Smooth muscle cell (in vitro differentiated cells): ENCODE data around the gene MPPED1. TPM values are rescaled to one million over a fixed set of nuclear protein-coding genes. Genes with fewer than 3 reads are reported as not detected.

Experiments used
- DNase-seq: peaks from one replicate; lab custom pipeline; 2025; ENCODE audit not compliant: unreplicated experiment; lab: John Stamatoyannopoulos, UW
- H2AFZ ChIP-seq: fragments of 200-600 bp; sonication (generic); 2 replicates; pipeline ENCODE4 v1.6.0; 2016; ENCODE audit warnings: antibody characterized with exemption, low read depth, mild to moderate bottlenecking
- H3F3A ChIP-seq: fragments of 200-600 bp; sonication (generic); 2 replicates; pipeline ENCODE4 v1.6.0; 2017; ENCODE audit warnings: antibody characterized with exemption, low read depth
- H3K27ac ChIP-seq: fragments of 200-600 bp; sonication (generic); 2 replicates; pipeline ENCODE4 v1.5.1; 2016; ENCODE audit warnings: low read depth, mild to moderate bottlenecking
- H3K27me3 ChIP-seq: fragments of 200-600 bp; sonication (generic); 2 replicates; pipeline ENCODE4 v1.6.1; 2016; ENCODE audit warnings: low read depth, mild to moderate bottlenecking
- H3K36me3 ChIP-seq: fragments of 200-600 bp; sonication (generic); 2 replicates; pipeline ENCODE4 v1.5.1; 2016; ENCODE audit warnings: low read depth
- H3K4me1 ChIP-seq: fragments of 200-600 bp; sonication (generic); 2 replicates; pipeline ENCODE4 v1.5.1; 2016; ENCODE audit warnings: low read depth
- H3K4me2 ChIP-seq: fragments of 200-600 bp; sonication (generic); 2 replicates; pipeline ENCODE4 v1.6.0; 2016; ENCODE audit warnings: mild to moderate bottlenecking
- H3K4me3 ChIP-seq: fragments of 200-600 bp; sonication (generic); 2 replicates; pipeline ENCODE4 v1.5.1; 2016; ENCODE audit warnings: mild to moderate bottlenecking
- H3K79me2 ChIP-seq: fragments of 200-600 bp; sonication (generic); 2 replicates; pipeline ENCODE4 v1.6.0; 2016; ENCODE audit warnings: low read depth, mild to moderate bottlenecking
- H3K9ac ChIP-seq: fragments of 200-600 bp; sonication (generic); 2 replicates; pipeline ENCODE4 v1.6.0; 2016; ENCODE audit warnings: low read depth
- H3K9me3 ChIP-seq: fragments of 200-600 bp; sonication (generic); replicated peaks from 2 replicates; pipeline ENCODE4 v1.5.1; 2016; ENCODE audit warnings: low read depth
- H4K20me1 ChIP-seq: fragments of 200-600 bp; sonication (generic); 2 replicates; pipeline ENCODE4 v1.6.0; 2016; ENCODE audit warnings: low read depth
- whole genome bisulfite sequencing: methylation state at CpG from one replicate; pipeline ENCODE4 v1.1.7; 2016; ENCODE audit warnings: low lambda C conversion rate; 5-methylcytosine and 5-hydroxymethylcytosine counted together
- polyA plus RNA-seq: library from polyadenylated mRNA; unstranded; fragments of >200 nt; fragmentation: Nextera tagmentation; extraction: Ambion mirVana; gene quantifications from 2 replicates; pipeline ENCODE4 v1.2.1, GENCODE V29; 2016
- total RNA-seq: library from RNA; depleted of rRNA; stranded (reverse); fragments of >200 nt; gene quantifications from 2 replicates; pipeline ENCODE4 v1.2.3, GENCODE V29; 2014
- TF ChIP-seq, protein P1 (sequence below): fragments of 200-600 bp; sonication (generic); IDR thresholded peaks from 2 replicates; pipeline ENCODE4 v1.5.1; 2017; ENCODE audit warnings: borderline replicate concordance, mild to moderate bottlenecking, antibody characterized with exemption; ENCODE audit not compliant: insufficient read depth, poor library complexity, severe bottlenecking

Gene MPPED1
- total and polyA plus RNA-seq, 2 experiments from 2014 or later = not detected

DNA sequence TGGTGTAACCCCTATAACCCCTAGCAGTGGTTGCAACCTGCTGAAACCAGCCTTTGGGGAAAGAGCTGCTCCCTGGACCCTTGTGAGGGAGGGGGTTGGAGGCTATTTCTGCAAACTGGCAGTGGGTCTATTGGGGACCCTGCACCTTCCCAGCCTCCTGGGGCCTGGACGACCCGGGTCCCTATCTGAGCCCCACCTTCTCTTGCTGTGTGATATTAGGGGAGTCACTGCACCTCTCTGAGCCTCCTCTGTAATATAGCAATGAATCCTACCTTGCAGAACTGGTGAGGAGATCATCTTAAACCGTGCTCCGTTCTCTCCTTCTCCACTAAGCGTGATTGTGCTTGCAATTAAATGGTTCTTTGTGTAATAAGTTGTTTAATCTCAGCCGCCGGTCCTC is 24.0 kb upstream of the MPPED1 start:
- Histone ChIP-seq H3K4me2 (no peak overlapping the region), H3K4me3 (no peak overlapping the region), H2AFZ (no peak overlapping the region), H3K79me2 (no peaks in the 10 kb centered on the region), H3K36me3 (no peaks in the 10 kb centered on the region), H3K4me1 (peaks cover 6% of the 10 kb centered on the region), H3K9me3 (no peaks in the 10 kb centered on the region), H3K9ac (no peak overlapping the region), H3K27me3 (peaks cover 24% of the 10 kb centered on the region), H3K27ac (no peak overlapping the region), H4K20me1 (no peaks in the 10 kb centered on the region), H3F3A (no peaks in the 10 kb centered on the region)
- no peak for DNase-seq
- 67% methylated on average over 7 of the region's 7 CpGs for WGBS
- TF ChIP-seq, protein P1, sequence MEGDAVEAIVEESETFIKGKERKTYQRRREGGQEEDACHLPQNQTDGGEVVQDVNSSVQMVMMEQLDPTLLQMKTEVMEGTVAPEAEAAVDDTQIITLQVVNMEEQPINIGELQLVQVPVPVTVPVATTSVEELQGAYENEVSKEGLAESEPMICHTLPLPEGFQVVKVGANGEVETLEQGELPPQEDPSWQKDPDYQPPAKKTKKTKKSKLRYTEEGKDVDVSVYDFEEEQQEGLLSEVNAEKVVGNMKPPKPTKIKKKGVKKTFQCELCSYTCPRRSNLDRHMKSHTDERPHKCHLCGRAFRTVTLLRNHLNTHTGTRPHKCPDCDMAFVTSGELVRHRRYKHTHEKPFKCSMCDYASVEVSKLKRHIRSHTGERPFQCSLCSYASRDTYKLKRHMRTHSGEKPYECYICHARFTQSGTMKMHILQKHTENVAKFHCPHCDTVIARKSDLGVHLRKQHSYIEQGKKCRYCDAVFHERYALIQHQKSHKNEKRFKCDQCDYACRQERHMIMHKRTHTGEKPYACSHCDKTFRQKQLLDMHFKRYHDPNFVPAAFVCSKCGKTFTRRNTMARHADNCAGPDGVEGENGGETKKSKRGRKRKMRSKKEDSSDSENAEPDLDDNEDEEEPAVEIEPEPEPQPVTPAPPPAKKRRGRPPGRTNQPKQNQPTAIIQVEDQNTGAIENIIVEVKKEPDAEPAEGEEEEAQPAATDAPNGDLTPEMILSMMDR = no peak

DNA sequence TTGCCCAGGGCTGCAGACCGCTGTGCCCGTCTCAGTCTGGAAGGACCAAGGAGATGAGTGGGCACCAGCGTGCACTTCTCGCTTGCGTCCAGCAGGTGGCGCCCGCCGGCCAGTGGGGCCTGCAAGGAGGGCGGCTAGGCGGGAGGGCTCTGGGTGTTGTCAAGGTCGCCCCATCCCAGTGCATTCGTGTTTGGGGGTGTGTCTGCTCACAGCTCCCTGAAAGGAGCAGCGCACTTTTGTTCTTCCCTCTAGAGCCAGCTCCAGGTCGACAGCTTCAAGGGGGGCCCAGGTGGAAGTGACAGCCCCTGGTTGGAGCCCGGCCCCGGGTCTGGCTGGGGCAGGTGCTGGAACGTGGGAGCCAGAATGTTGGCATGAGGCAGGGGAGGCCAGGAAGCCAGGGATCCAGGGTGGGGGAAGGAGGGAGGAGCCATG is 23.4 kb upstream of the MPPED1 start:
- peaks cover 9% of the 10 kb centered on the region for H3K4me1 ChIP-seq
- H3K27me3 ChIP-seq = peaks cover 24% of the 10 kb centered on the region
- TF ChIP-seq, protein P1 = peak; percentile 98
- peak; percentile 58 for DNase-seq
- H3K27ac ChIP-seq = no peak overlapping the region
- no peak overlapping the region for H3K4me3 ChIP-seq
- H3K36me3 ChIP-seq = no peaks in the 10 kb centered on the region
- H3K79me2 ChIP-seq = no peaks in the 10 kb centered on the region
- no peak overlapping the region for H3K4me2 ChIP-seq
- no peaks in the 10 kb centered on the region for H3F3A ChIP-seq
- no peak overlapping the region for H2AFZ ChIP-seq
- H4K20me1 ChIP-seq = no peaks in the 10 kb centered on the region
- no peaks in the 10 kb centered on the region for H3K9me3 ChIP-seq
- WGBS = 19% methylated on average over 15 of the region's 17 CpGs
- H3K9ac ChIP-seq = no peak overlapping the region

DNA sequence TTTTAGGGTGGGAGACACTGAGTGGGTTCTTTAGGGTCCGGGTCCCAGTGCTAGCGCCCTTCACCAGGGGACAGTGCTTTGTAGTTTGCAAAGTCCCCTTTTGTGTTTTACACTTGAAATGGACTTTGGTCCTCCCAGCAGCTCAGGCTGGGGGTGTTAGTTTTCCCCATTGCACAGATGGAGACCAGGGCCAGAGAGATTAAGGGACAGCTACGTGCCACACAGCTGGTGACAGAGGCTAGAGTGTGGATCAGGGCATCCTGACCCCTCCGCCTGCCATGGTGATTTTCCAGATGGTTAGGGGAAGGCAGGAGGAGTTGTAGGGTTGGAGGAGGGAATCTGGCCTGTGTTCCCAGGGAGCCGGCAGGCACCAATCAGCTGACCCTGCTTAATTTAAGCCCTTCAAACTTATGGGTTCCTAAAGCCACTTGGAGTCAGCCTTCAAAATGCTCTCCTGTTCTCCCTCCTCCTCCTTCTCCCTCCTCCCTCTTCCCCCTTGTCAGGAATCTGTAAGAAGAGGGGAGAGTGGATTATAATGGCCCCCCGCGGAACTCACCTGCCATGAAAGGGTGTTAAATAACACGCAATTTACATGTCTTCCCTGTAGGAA is 22.5 kb upstream of the MPPED1 start:
- no peaks in the 10 kb centered on the region for H3K36me3 ChIP-seq
- TF ChIP-seq, protein P1 = no peak
- no peak overlapping the region for H3K27ac ChIP-seq
- no peaks in the 10 kb centered on the region for H4K20me1 ChIP-seq
- no peak for DNase-seq
- no peak overlapping the region for H3K4me3 ChIP-seq
- no peaks in the 10 kb centered on the region for H3K79me2 ChIP-seq
- peaks cover 24% of the 10 kb centered on the region for H3K27me3 ChIP-seq
- H3K9me3 ChIP-seq = no peaks in the 10 kb centered on the region
- no peak overlapping the region for H2AFZ ChIP-seq
- no peak overlapping the region for H3K4me2 ChIP-seq
- H3K4me1 ChIP-seq = peaks cover 9% of the 10 kb centered on the region
- 80% methylated on average over 8 of the region's 8 CpGs for WGBS
- H3F3A ChIP-seq = no peaks in the 10 kb centered on the region
- H3K9ac ChIP-seq = no peak overlapping the region

DNA sequence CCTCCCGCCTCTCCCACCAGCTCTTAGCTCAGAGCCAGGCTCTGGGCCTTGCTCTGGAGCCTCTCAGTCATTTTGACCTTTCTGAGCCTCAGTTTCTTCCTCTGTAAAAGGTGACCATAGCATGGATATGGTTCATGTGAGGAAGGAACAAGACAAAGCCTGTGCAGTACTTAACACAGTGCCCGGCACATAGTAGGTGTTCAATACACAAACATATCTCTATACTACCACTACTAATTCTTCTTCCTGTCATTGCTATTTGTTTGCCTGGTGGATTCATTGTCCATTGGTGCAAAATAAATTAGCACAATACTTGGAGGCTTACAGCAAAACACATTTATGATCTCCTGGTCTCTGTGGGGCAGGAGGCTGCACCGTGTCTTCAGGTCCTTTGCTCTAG is 21.6 kb upstream of the MPPED1 start:
- Histone ChIP-seq H3K9me3 (no peaks in the 10 kb centered on the region), H3K9ac (no peak overlapping the region), H3K4me1 (peaks cover 7% of the 10 kb centered on the region), H4K20me1 (no peaks in the 10 kb centered on the region), H3K4me2 (no peak overlapping the region), H3K79me2 (no peaks in the 10 kb centered on the region), H2AFZ (no peak overlapping the region), H3K27me3 (peaks cover 24% of the 10 kb centered on the region), H3K36me3 (no peaks in the 10 kb centered on the region), H3K4me3 (no peak overlapping the region), H3K27ac (no peak overlapping the region), H3F3A (no peaks in the 10 kb centered on the region)
- 97% methylated on average over 3 of the region's 3 CpGs for WGBS
- DNase-seq = no peak
- TF ChIP-seq, protein P1 = no peak
